CD4-positive, alpha-beta T cell treated with Interferon alpha-2 for 1 hour (primary cell): ENCODE measurements around the gene PRKAG3.

Source experiments
- DNase-seq, 2 donors: peaks; one replicate each; pipeline ENCODE4 v3.0.0-alpha.2; 2020 to 2022

Gene PRKAG3

GRCh38 chr2:218837495-218837894, 5.9 kb upstream of the PRKAG3 start:
- DNase-seq = no peak

- DNase-seq = no peak
Measured at GRCh38 chr2:218834685-218835084, 3.1 kb upstream of the PRKAG3 start.

GRCh38 chr2:218833023-218833609, 1.5 kb upstream of the PRKAG3 start:
- DNase-seq = no peak

- DNase-seq = no peak
Measured at GRCh38 chr2:218832520-218832919, 917 bp upstream of the PRKAG3 start.

GRCh38 chr2:218832081-218832480, 478 bp upstream of the PRKAG3 start:
- no peak for DNase-seq

GRCh38 chr2:218830526-218831306, 887 bp downstream of the PRKAG3 start:
- no peak for DNase-seq

GRCh38 chr2:218829868-218830451, 1.6 kb downstream of the PRKAG3 start:
- DNase-seq = no peak

GRCh38 chr2:218828477-218828778, 3.2 kb downstream of the PRKAG3 start:
- DNase-seq = no peak

GRCh38 chr2:218827701-218828476, 3.7 kb downstream of the PRKAG3 start:
- no peak for DNase-seq

- no peak for DNase-seq
Measured at GRCh38 chr2:218826791-218827190, 4.8 kb downstream of the PRKAG3 start.

- no peak for DNase-seq
Measured at GRCh38 chr2:218824004-218824403, 7.6 kb downstream of the PRKAG3 start.

GRCh38 chr2:218823196-218823855, 8.3 kb downstream of the PRKAG3 start:
- no peak for DNase-seq

- DNase-seq = no peak
Measured at GRCh38 chr2:218822622-218823021, 9.0 kb downstream of the PRKAG3 start.

- no peak for DNase-seq
Measured at GRCh38 chr2:218821605-218822211, 9.9 kb downstream of the PRKAG3 start.

- no peak for DNase-seq
Measured at GRCh38 chr2:218820746-218821369, 10.7 kb downstream of the PRKAG3 start.

GRCh38 chr2:218819093-218819492, 12.5 kb downstream of the PRKAG3 start:
- no peak for DNase-seq

GRCh38 chr2:218816561-218817011, 15.0 kb downstream of the PRKAG3 start:
- DNase-seq = no peak

- DNase-seq = no peak
Measured at GRCh38 chr2:218815649-218816048, 16.0 kb downstream of the PRKAG3 start.

GRCh38 chr2:218815244-218815637, 16.4 kb downstream of the PRKAG3 start:
- no peak for DNase-seq

GRCh38 chr2:218814540-218815243, 16.9 kb downstream of the PRKAG3 start:
- no peak for DNase-seq

GRCh38 chr2:218813771-218814460, 17.7 kb downstream of the PRKAG3 start:
- no peak for DNase-seq
